Stimulated activated CD8-positive, alpha-beta memory T cell treated with anti-CD3 and anti-CD28 coated beads, Interleukin-2, amount 100 ng/mL, for 48 hours (primary cell): ENCODE data around the gene ENTPD1.
"Not testable (repeated sequence)": the region's sequence is repeated elsewhere in the genome, so short reads cannot be mapped to it uniquely, and the experiment has no call there.

Source experiments
- DNase-seq, 2 donors: peaks; one replicate each; pipeline ENCODE4 v3.0.0-alpha.2; 2020; ENCODE audit warnings: low read depth in 2 of 2

The ENTPD1 gene

GRCh38 chr10:95794195-95794594, 38.2 kb downstream of the ENTPD1 start:
- DNase-seq, result no peak

- DNase-seq, result no peak
These were observed 39.6 kb downstream of the ENTPD1 start for GRCh38 chr10:95795602-95796001.

- DNase-seq, result no peak
These were observed 40.5 kb downstream of the ENTPD1 start for GRCh38 chr10:95796504-95796903.

- DNase-seq, result no peak
These were observed 42.3 kb downstream of the ENTPD1 start for GRCh38 chr10:95798096-95798855.

- DNase-seq, result not testable (repeated sequence)
These were observed 44.3 kb downstream of the ENTPD1 start for GRCh38 chr10:95800286-95800685.

GRCh38 chr10:95806687-95807380, 50.9 kb downstream of the ENTPD1 start:
- DNase-seq, result not testable (repeated sequence)

GRCh38 chr10:95808705-95809308, 52.8 kb downstream of the ENTPD1 start:
- not testable (repeated sequence) for DNase-seq

- no peak for DNase-seq
These were observed 53.6 kb downstream of the ENTPD1 start for GRCh38 chr10:95809370-95810197.

- no peak for DNase-seq
These were observed 54.4 kb downstream of the ENTPD1 start for GRCh38 chr10:95810198-95810976.

- no peak for DNase-seq
These were observed 57.2 kb downstream of the ENTPD1 start for GRCh38 chr10:95813054-95813685.

- DNase-seq, result no peak
These were observed 58.2 kb downstream of the ENTPD1 start for GRCh38 chr10:95814011-95814727.

GRCh38 chr10:95815133-95815532, 59.2 kb downstream of the ENTPD1 start:
- DNase-seq, result no peak

- DNase-seq, result no peak
These were observed 59.8 kb downstream of the ENTPD1 start for GRCh38 chr10:95815701-95816240.

GRCh38 chr10:95818010-95818409, 62.0 kb downstream of the ENTPD1 start:
- DNase-seq, result no peak

- DNase-seq, result no peak
These were observed 62.7 kb downstream of the ENTPD1 start for GRCh38 chr10:95818668-95819067.

- no peak for DNase-seq
These were observed 63.8 kb downstream of the ENTPD1 start for GRCh38 chr10:95819620-95820329.

GRCh38 chr10:95820363-95820762, 64.4 kb downstream of the ENTPD1 start:
- no peak for DNase-seq

GRCh38 chr10:95821720-95822119, 65.8 kb downstream of the ENTPD1 start:
- no peak for DNase-seq

- no peak for DNase-seq
These were observed 74.1 kb downstream of the ENTPD1 start for GRCh38 chr10:95830044-95830443.
